Left ventricle myocardium inferior (tissue), 1 donor: Measurements from ENCODE around the gene GARIN5A. TPM values are rescaled to one million over a fixed set of nuclear protein-coding genes. Genes with fewer than 3 reads are reported as not detected.

Source experiments
- DNase-seq: peaks from one replicate; pipeline ENCODE4 v3.0.0-alpha.2; 2020
- H3K27ac ChIP-seq: fragments of 200-600 bp; replicated peaks from 2 replicates; pipeline ENCODE4 v1.8.0; 2021
- H3K27me3 ChIP-seq: fragments of 200-600 bp; 2 replicates; pipeline ENCODE4 v1.8.0; 2021; ENCODE audit warnings: low read depth
- H3K36me3 ChIP-seq: fragments of 200-600 bp; 2 replicates; pipeline ENCODE4 v1.8.0; 2021
- H3K4me1 ChIP-seq: fragments of 200-600 bp; 2 replicates; pipeline ENCODE4 v1.8.0; 2021
- H3K4me3 ChIP-seq: fragments of 200-600 bp; 2 replicates; pipeline ENCODE4 v1.8.0; 2021; ENCODE audit warnings: mild to moderate bottlenecking, moderate library complexity
- H3K9me3 ChIP-seq: fragments of 200-600 bp; replicated peaks from 2 replicates; pipeline ENCODE4 v1.8.0; 2021
- intact Hi-C: fragments of 100-400 bp; cut with micrococcal nuclease; formaldehyde crosslinking; loops from one replicate; pipeline ENCODE4 v1.11.0; 2022
- total RNA-seq: library from RNA; stranded (reverse); fragmentation: NEBNext Ultra II Directional; extraction: Animal tissue kit (Norgen Biotek cat#: 25700); gene quantifications from one replicate; pipeline ENCODE4 v1.2.1, GENCODE V29; 2021
- TF ChIP-seq, protein P1 (sequence below): fragments of 200-600 bp; IDR thresholded peaks from 2 replicates; pipeline ENCODE4 v1.8.0; 2021; ENCODE audit warnings: antibody characterized with exemption, mild to moderate bottlenecking, borderline replicate concordance
- donor health status: DM: no; HTN: yes; CAD: no; lungs with severe emphysema.

The GARIN5A gene
- total RNA-seq, 1 donor from 2014 or later: 1.3 TPM

DNA sequence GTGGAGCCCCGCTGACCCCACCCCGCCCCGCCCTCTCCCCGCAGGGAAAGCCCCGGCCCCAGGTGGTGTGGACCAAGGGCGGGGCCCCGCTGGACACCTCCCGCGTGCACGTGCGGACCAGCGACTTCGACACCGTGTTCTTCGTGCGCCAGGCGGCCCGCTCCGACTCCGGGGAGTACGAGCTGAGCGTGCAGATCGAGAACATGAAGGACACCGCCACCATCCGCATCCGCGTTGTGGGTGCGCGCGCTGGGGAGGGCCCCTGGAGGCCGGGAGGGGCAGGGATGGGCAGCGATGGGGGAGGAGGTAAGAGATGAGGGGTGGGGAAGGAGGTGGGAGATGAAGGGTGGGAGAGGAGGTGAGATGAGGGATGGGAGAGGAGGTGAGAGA is 17.6 kb downstream of the GARIN5A start:
- H3K27ac ChIP-seq: no peak overlapping the region
- H3K36me3 ChIP-seq: no peaks in the 10 kb centered on the region
- no peak for DNase-seq
- TF ChIP-seq, protein P1, sequence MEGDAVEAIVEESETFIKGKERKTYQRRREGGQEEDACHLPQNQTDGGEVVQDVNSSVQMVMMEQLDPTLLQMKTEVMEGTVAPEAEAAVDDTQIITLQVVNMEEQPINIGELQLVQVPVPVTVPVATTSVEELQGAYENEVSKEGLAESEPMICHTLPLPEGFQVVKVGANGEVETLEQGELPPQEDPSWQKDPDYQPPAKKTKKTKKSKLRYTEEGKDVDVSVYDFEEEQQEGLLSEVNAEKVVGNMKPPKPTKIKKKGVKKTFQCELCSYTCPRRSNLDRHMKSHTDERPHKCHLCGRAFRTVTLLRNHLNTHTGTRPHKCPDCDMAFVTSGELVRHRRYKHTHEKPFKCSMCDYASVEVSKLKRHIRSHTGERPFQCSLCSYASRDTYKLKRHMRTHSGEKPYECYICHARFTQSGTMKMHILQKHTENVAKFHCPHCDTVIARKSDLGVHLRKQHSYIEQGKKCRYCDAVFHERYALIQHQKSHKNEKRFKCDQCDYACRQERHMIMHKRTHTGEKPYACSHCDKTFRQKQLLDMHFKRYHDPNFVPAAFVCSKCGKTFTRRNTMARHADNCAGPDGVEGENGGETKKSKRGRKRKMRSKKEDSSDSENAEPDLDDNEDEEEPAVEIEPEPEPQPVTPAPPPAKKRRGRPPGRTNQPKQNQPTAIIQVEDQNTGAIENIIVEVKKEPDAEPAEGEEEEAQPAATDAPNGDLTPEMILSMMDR: no peak
- peaks cover 73% of the 10 kb centered on the region for H3K27me3 ChIP-seq
- no peak overlapping the region for H3K4me3 ChIP-seq
- H3K9me3 ChIP-seq: no peaks in the 10 kb centered on the region
- no peaks in the 10 kb centered on the region for H3K4me1 ChIP-seq
- intact Hi-C loops: no loop called here

DNA sequence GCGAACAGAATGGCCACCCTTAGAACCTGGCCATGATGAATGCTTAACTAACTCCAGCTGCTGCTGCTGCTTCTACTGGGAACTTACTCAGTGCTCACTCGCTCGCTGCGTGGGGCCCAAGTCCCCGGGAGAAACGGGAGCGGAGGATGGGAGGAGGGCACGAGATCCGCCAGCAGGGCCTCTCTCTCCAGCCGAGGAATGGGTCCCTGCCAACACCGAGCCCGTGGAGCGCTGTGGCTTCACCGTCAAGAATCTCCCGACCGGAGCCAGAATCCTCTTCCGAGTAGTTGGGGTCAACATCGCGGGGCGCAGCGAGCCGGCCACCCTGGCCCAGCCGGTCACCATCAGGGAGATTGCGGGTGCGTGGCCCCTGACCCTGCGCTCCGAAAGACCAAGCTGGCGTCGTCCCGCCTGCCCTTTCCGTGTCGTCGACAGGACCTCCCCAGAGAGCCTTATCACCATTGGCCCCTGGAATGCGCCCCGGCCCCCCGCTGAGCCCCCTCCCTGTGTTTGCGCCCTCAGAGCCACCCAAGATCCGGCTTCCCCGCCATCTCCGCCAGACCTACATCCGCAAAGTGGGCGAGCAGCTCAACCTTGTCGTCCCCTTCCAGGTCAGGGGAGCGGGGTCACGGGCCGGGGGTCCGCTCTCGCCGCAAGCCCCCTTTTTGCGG is 18.1 kb downstream of the GARIN5A start:
- TF ChIP-seq, protein P1: no peak
- no peaks in the 10 kb centered on the region for H3K36me3 ChIP-seq
- no peak overlapping the region for H3K27ac ChIP-seq
- no peak overlapping the region for H3K4me3 ChIP-seq
- no peaks in the 10 kb centered on the region for H3K9me3 ChIP-seq
- H3K4me1 ChIP-seq: no peaks in the 10 kb centered on the region
- H3K27me3 ChIP-seq: peaks cover 76% of the 10 kb centered on the region
- intact Hi-C loops: no loop called here
- DNase-seq: no peak

DNA sequence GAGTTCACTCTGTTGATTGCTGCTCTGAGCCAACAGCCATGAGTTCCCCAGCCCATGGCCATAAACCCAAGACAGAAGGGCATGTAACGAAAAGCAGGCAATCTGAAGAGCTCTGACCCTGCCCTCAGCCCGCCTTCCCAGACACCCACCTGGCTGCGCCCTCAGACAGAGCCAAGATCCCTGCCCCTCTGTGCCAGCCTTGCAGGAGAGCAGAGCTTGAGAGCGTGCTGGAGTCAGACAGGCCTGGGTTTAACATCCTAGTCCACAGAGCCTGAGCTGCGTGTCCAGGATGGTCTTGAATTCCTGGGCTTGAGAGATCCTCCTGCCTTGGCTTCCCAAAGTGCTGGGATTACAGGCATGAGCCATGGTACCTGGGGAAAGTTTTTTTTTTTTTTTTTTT is 19.3 kb downstream of the GARIN5A start:
- TF ChIP-seq, protein P1: no peak
- H3K4me1 ChIP-seq: no peaks in the 10 kb centered on the region
- peaks cover 69% of the 10 kb centered on the region for H3K27me3 ChIP-seq
- no peak overlapping the region for H3K27ac ChIP-seq
- H3K36me3 ChIP-seq: no peaks in the 10 kb centered on the region
- no peak overlapping the region for H3K4me3 ChIP-seq
- intact Hi-C loops: no loop called here
- no peaks in the 10 kb centered on the region for H3K9me3 ChIP-seq
- DNase-seq: no peak

DNA sequence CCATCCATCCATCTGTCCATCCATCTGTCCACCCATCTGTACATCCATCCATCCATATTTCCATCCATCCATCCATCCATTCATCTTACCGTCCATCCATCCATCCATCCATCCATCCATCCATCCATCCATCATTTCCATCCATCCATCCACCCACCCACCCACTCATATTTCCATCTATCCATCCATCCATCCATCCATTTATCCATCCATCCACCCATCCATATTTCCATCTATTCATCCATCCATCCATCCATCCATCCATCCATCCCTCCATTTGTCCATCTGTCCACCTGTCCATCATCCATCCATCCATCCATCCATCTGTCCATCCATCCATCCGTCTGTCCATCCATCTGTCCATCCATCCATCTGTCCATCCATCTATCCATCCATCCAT is 20.7 kb downstream of the GARIN5A start:
- H3K4me1 ChIP-seq: no peaks in the 10 kb centered on the region
- H3K9me3 ChIP-seq: no peaks in the 10 kb centered on the region
- H3K36me3 ChIP-seq: no peaks in the 10 kb centered on the region
- no peak overlapping the region for H3K4me3 ChIP-seq
- intact Hi-C loops: no loop called here
- TF ChIP-seq, protein P1: no peak
- no peak overlapping the region for H3K27ac ChIP-seq
- peaks cover 57% of the 10 kb centered on the region for H3K27me3 ChIP-seq
- no peak for DNase-seq

DNA sequence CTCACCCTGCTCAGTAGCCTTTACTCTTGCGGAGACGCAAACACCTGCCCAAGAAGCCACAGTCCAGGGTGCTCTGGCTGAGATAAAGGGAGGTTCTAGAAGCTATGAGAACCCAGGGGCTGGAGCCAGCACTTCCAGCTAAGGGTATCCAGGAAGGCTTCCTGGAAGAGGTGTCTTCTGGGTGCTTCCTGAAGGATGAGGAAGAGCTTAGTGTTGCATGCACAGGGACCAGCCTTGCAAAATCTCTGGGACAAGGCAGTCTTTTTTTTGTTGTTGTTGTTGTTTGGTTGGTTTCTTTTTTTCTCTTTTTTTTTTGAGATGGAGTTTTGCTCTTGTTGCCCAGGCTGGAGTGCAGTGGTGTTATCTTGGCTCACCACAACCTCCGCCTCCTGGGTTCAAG is 23.4 kb downstream of the GARIN5A start:
- H3K4me3 ChIP-seq: no peak overlapping the region
- TF ChIP-seq, protein P1: no peak
- no peaks in the 10 kb centered on the region for H3K9me3 ChIP-seq
- H3K27ac ChIP-seq: no peak overlapping the region
- no peaks in the 10 kb centered on the region for H3K4me1 ChIP-seq
- DNase-seq: no peak
- peaks cover 48% of the 10 kb centered on the region for H3K27me3 ChIP-seq
- no peaks in the 10 kb centered on the region for H3K36me3 ChIP-seq
- intact Hi-C loops: no loop called here
